DND-41 (cell line): ENCODE results near the gene GXYLT1.

Experiments used
- CTCF ChIP-seq: IDR thresholded peaks from 2 replicates; pipeline ENCODE4 v1.5.1; 2012; ENCODE audit warnings: borderline replicate concordance, low read length, moderate library complexity, mild to moderate bottlenecking; ENCODE audit not compliant: poor library complexity, severe bottlenecking; ENCODE audit errors: extremely low read depth
- EZH2 ChIP-seq: IDR thresholded peaks from 3 replicates; pipeline ENCODE4 v1.6.1; 2012; ENCODE audit warnings: borderline replicate concordance, low read depth, mild to moderate bottlenecking, moderate library complexity, low read length, inconsistent platforms; ENCODE audit not compliant: severe bottlenecking

- TF ChIP-seq CTCF (no peak), EZH2 (no peak)
These were observed 60.2 kb downstream of the GXYLT1 start for GRCh38 chr12:42084522-42084921.
